ENCODE measurements around the gene ETV3.

DNA sequence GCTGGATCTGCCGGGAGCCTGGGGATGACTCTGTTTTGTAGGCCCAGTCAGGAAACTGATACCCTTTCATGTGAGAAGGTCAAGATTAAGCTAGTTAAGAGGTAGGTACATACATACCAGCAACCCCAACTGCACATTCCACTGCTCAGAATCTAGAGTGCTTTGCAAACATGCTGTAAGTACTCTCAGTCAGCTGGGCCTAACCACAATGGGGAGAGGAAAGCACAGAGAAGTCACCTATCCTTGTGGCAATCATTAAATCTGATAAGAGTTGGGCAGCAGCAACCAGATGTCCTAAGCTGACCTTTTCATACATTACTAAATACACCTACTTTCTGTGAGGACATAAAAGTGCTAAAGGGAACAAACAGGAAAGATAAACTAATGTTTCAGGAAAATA, 2.5 kb downstream of the ETV3 start:
- TF ChIP-seq, protein P1, sequence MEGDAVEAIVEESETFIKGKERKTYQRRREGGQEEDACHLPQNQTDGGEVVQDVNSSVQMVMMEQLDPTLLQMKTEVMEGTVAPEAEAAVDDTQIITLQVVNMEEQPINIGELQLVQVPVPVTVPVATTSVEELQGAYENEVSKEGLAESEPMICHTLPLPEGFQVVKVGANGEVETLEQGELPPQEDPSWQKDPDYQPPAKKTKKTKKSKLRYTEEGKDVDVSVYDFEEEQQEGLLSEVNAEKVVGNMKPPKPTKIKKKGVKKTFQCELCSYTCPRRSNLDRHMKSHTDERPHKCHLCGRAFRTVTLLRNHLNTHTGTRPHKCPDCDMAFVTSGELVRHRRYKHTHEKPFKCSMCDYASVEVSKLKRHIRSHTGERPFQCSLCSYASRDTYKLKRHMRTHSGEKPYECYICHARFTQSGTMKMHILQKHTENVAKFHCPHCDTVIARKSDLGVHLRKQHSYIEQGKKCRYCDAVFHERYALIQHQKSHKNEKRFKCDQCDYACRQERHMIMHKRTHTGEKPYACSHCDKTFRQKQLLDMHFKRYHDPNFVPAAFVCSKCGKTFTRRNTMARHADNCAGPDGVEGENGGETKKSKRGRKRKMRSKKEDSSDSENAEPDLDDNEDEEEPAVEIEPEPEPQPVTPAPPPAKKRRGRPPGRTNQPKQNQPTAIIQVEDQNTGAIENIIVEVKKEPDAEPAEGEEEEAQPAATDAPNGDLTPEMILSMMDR (IDR thresholded peaks at IDR 0.05) = no peak
- TF ChIP-seq POLR2A (IDR thresholded peaks at IDR 0.05) = no peak

Data from suprapubic skin (tissue), 3 donors.